ENCODE results near the gene ZBTB46. TPM values are rescaled to one million over a fixed set of nuclear protein-coding genes. Genes with fewer than 3 reads are reported as not detected.

ZBTB46 gene
- total and polyA plus RNA-seq, 10 of the 15 experiments (the other 5 are each of a cell fraction or from before 2014, with no cell fraction given): 0.15 to 0.92 (median 0.34) TPM

DNA sequence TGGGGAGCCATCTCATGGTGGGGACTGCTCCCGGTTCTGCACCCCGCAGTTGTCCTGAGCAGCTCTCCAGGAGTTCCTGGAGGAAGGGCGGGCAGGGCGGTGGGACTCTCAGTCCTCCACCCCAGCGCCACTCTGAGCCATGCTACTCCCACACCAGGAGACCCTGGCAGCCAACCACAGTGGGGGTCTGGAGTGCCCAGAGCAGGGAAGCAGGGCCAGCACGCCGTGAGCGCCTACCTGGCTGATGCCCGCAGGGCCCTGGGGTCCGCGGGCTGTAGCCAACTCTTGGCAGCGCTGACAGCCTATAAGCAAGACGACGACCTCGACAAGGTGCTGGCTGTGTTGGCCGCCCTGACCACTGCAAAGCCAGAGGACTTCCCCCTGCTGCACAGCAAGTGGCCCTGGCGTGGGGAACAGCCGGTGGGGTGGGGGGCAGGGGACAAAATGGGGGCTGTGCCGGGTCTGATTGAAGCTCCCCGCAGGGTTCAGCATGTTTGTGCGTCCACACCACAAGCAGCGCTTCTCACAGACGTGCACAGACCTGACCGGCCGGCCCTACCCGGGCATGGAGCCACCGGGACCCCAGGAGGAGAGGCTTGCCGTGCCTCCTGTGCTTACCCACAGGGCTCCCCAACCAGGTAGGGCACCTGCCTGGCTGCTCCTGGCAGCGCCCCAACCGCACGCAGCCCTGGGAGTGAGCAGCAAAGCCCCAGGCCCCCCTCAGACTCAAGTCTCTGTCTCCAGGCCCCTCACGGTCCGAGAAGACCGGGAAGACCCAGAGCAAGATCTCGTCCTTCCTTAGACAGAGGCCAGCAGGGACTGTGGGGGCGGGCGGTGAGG, 136.3 kb downstream of the ZBTB46 start:
- Histone ChIP-seq H3K4me3 (no peak overlapping the region), H3K4me2 (ENCODE audit: control insufficient read depth, insufficient read depth) (no peak overlapping the region), H2AFZ (ENCODE audit: control insufficient read depth, low read depth, low read length) (no peak overlapping the region), H3K9me3 (replicated peaks; ENCODE audit: control insufficient read depth, insufficient read depth, low read length) (no peaks in the 10 kb centered on the region), H3K27me3 (replicated peaks in 1 of 2; ENCODE audit: control insufficient read depth in 2 of 2, insufficient read depth in 2 of 2, low read length in 1 of 2) (no peaks in the 10 kb centered on the region), H3K36me3 (ENCODE audit: control insufficient read depth in 2 of 2, insufficient read depth in 2 of 2, low read length in 1 of 2) (no peaks in the 10 kb centered on the region), H3K79me2 (ENCODE audit: control insufficient read depth, insufficient read depth, low read length) (no peaks in the 10 kb centered on the region), H3K4me1 (ENCODE audit: control insufficient read depth, insufficient read depth, low read length) (peaks cover 16% of the 10 kb centered on the region), H3K9ac (ENCODE audit: control insufficient read depth, insufficient read depth, low read length) (no peak overlapping the region), H3K27ac (ENCODE audit: control insufficient read depth, insufficient read depth) (no peak overlapping the region), H4K20me1 (ENCODE audit: control insufficient read depth, insufficient read depth) (no peaks in the 10 kb centered on the region)
- SMC1A ChIA-PET (ENCODE audit: uncharacterized antibody, unreplicated experiment): no interaction called here
- BruUV-seq (replicated peaks): no TSS peak
- ATAC-seq (no peak), DNase-seq (ENCODE audit: low read depth, low spot score) (no peak), FAIRE-seq (no peak)
- TF ChIP-seq EZH2 (IDR thresholded peaks at IDR 0.05; ENCODE audit: borderline replicate concordance, control insufficient read depth, low read depth, low read length): no peak
- peak; percentile 42 for TF ChIP-seq POLR2A (IDR thresholded peaks at IDR 0.05; ENCODE audit: low read depth, low read length)
- TF ChIP-seq POU2F2 (IDR thresholded peaks at IDR 0.05; ENCODE audit: borderline replicate concordance, low read depth, low read length): no peak
- TF ChIP-seq MTA3 (IDR thresholded peaks at IDR 0.05; ENCODE audit: borderline replicate concordance, low read length): no peak
- TF ChIP-seq, protein P1, sequence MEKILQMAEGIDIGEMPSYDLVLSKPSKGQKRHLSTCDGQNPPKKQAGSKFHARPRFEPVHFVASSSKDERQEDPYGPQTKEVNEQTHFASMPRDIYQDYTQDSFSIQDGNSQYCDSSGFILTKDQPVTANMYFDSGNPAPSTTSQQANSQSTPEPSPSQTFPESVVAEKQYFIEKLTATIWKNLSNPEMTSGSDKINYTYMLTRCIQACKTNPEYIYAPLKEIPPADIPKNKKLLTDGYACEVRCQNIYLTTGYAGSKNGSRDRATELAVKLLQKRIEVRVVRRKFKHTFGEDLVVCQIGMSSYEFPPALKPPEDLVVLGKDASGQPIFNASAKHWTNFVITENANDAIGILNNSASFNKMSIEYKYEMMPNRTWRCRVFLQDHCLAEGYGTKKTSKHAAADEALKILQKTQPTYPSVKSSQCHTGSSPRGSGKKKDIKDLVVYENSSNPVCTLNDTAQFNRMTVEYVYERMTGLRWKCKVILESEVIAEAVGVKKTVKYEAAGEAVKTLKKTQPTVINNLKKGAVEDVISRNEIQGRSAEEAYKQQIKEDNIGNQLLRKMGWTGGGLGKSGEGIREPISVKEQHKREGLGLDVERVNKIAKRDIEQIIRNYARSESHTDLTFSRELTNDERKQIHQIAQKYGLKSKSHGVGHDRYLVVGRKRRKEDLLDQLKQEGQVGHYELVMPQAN (conservative IDR thresholded peaks at IDR 0.05): no peak
- TF ChIP-seq TBL1XR1 (IDR thresholded peaks at IDR 0.05; ENCODE audit: low read depth, low read length): no peak
- no peak for TF ChIP-seq ZNF687 (IDR thresholded peaks at IDR 0.05)
- intact Hi-C loops (cut with micrococcal nuclease; ENCODE audit: unreplicated experiment): no loop called here
- WGBS (ENCODE audit: insufficient coverage, insufficient replicate concordance, low lambda C conversion rate, missing lambda C conversion rate): 90% methylated on average over 35 of the region's 37 CpGs
- CTCF ChIA-PET: no interaction called here
- in situ Hi-C loops (cut with MboI): no loop called here
- RAD21 ChIA-PET (ENCODE audit: unreplicated experiment): interaction anchor here (0.6 kb wide), 1 partner anchor 362 kb away, joined by 6 read pairs; no protein-coding TSS in a partner anchor
- POLR2A ChIA-PET: interaction anchor here (0.6 kb wide), 1 partner anchor 300 kb away, joined by 3 read pairs; no protein-coding TSS in a partner anchor

All from GM12878 (cell line).